SK-N-SH treated with all-trans-retinoic acid at 6 μM for 48 hours (cell line): ENCODE results near the gene RAB8B.

Experiments
- ATAC-seq: fragments of 200-7000 bp; cut with Tn5 transposase; 3 replicates; pipeline ENCODE4 v1.9.1; 2020; ENCODE audit warnings: mild to moderate bottlenecking, moderate library complexity
- ESRRG ChIP-seq: fragments of 250-450 bp; sonication (Bioruptor Pico); IDR thresholded peaks from 2 replicates; pipeline ENCODE4 v1.6.1; 2021; ENCODE audit warnings: mild to moderate bottlenecking
- GLIS3 ChIP-seq: fragments of 250-450 bp; sonication (Bioruptor Pico); IDR thresholded peaks from 2 replicates; pipeline ENCODE4 v1.5.0; 2020; ENCODE audit warnings: mild to moderate bottlenecking, moderate library complexity
- ISL1 ChIP-seq: fragments of 250-450 bp; sonication (Bioruptor Pico); IDR thresholded peaks from 2 replicates; pipeline ENCODE4 v2.1.2; 2022; ENCODE audit warnings: mild to moderate bottlenecking, moderate library complexity
- OSR1 ChIP-seq: fragments of 250-450 bp; sonication (Bioruptor Pico); IDR thresholded peaks from 2 replicates; pipeline ENCODE4 v1.8.0; 2022; ENCODE audit warnings: moderate library complexity, mild to moderate bottlenecking, inconsistent platforms
- PATZ1 ChIP-seq: fragments of 250-450 bp; sonication (Bioruptor Pico); IDR thresholded peaks from 2 replicates; pipeline ENCODE4 v1.8.0; 2020; ENCODE audit warnings: mild to moderate bottlenecking, moderate library complexity, borderline replicate concordance
- POU6F1 ChIP-seq: fragments of 250-450 bp; sonication (Bioruptor Pico); IDR thresholded peaks from 2 replicates; pipeline ENCODE4 v1.8.0; 2021; ENCODE audit warnings: low read depth, mild to moderate bottlenecking, moderate library complexity, borderline replicate concordance
- PPARA ChIP-seq: fragments of 250-450 bp; sonication (Bioruptor Pico); IDR thresholded peaks from 2 replicates; pipeline ENCODE4 v1.5.0; 2020; ENCODE audit warnings: mild to moderate bottlenecking, borderline replicate concordance
- RARB ChIP-seq: fragments of 250-450 bp; sonication (Bioruptor Pico); IDR thresholded peaks from 2 replicates; pipeline ENCODE4 v1.8.0; 2021; ENCODE audit warnings: mild to moderate bottlenecking, moderate library complexity
- SNAI2 ChIP-seq: fragments of 250-450 bp; sonication (Bioruptor Pico); IDR thresholded peaks from 2 replicates; pipeline ENCODE4 v1.5.0; 2020; ENCODE audit warnings: mild to moderate bottlenecking, moderate library complexity
- TOX ChIP-seq: fragments of 250-450 bp; sonication (Bioruptor Pico); IDR thresholded peaks from 2 replicates; pipeline ENCODE4 v1.8.0; 2021; ENCODE audit warnings: mild to moderate bottlenecking, moderate library complexity, borderline replicate concordance
- TSHZ2 ChIP-seq: fragments of 250-450 bp; sonication (Bioruptor Pico); IDR thresholded peaks from 2 replicates; pipeline ENCODE4 v1.5.0; 2020; ENCODE audit warnings: mild to moderate bottlenecking, moderate library complexity
- ZC3H10 ChIP-seq: fragments of 250-450 bp; sonication (Bioruptor Pico); IDR thresholded peaks from 2 replicates; pipeline ENCODE4 v1.5.1; 2021; ENCODE audit warnings: mild to moderate bottlenecking, moderate library complexity
- ZFP30 ChIP-seq: fragments of 450-650 bp; formaldehyde crosslinking; IDR thresholded peaks from 2 replicates; pipeline ENCODE4 v1.5.0; 2022; ENCODE audit warnings: mild to moderate bottlenecking, moderate library complexity
- ZNF565 ChIP-seq: fragments of 450-650 bp; formaldehyde crosslinking; conservative IDR thresholded peaks from 2 replicates; pipeline ENCODE4 v1.5.0; 2020; ENCODE audit warnings: low read depth, mild to moderate bottlenecking, moderate library complexity
- ZNF70 ChIP-seq: fragments of 450-650 bp; formaldehyde crosslinking; IDR thresholded peaks from 2 replicates; pipeline ENCODE4 v1.5.0; 2020; ENCODE audit warnings: mild to moderate bottlenecking, moderate library complexity
- ZNF8 ChIP-seq: fragments of 450-650 bp; formaldehyde crosslinking; IDR thresholded peaks from 2 replicates; pipeline ENCODE4 v1.5.0; 2020; ENCODE audit warnings: mild to moderate bottlenecking, moderate library complexity
- TF ChIP-seq, protein P1 (sequence below): fragments of 250-450 bp; sonication (Bioruptor Pico); IDR thresholded peaks from 2 replicates; pipeline ENCODE4 v1.5.1; 2020; ENCODE audit warnings: low read depth, mild to moderate bottlenecking, moderate library complexity

The RAB8B gene

DNA sequence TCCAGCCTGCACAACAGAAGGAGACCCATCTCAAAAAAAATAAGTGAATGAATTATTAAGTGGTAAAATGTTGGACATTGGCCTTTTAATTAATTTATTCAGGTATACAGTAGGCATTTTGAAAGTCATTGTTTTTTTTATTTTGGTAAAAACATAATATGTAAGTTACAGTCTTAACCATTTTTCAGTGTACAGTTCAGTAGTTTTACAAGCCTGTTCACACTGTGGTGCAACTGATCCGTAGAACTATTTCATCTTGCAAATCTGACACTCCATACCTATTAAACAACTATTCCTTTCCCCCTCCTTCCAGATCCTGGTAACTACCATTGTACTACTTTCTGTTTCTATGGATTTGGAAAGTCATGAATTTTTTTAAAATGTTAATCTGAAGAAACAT, 51.9 kb downstream of the RAB8B start:
- TF ChIP-seq GLIS3 (CRISPR knock-in tag) = no peak
- TF ChIP-seq, protein P1, sequence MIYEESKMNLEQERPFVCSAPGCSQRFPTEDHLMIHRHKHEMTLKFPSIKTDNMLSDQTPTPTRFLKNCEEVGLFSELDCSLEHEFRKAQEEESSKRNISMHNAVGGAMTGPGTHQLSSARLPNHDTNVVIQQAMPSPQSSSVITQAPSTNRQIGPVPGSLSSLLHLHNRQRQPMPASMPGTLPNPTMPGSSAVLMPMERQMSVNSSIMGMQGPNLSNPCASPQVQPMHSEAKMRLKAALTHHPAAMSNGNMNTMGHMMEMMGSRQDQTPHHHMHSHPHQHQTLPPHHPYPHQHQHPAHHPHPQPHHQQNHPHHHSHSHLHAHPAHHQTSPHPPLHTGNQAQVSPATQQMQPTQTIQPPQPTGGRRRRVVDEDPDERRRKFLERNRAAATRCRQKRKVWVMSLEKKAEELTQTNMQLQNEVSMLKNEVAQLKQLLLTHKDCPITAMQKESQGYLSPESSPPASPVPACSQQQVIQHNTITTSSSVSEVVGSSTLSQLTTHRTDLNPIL = no peak
- no peak for TF ChIP-seq ISL1
- TF ChIP-seq ZNF70 (CRISPR knock-in tag) = no peak
- no peak for TF ChIP-seq RARB (CRISPR knock-in tag)
- no peak for TF ChIP-seq TSHZ2 (CRISPR knock-in tag)
- TF ChIP-seq ZC3H10 (CRISPR knock-in tag) = no peak
- no peak for TF ChIP-seq ZNF8 (CRISPR knock-in tag)
- TF ChIP-seq SNAI2 (CRISPR knock-in tag) = no peak
- no peak for TF ChIP-seq POU6F1 (CRISPR knock-in tag)
- ATAC-seq = no peak

- no peak for TF ChIP-seq ISL1
- TF ChIP-seq ZNF70 (CRISPR knock-in tag) = no peak
- no peak for TF ChIP-seq ZC3H10 (CRISPR knock-in tag)
- TF ChIP-seq RARB (CRISPR knock-in tag) = no peak
- no peak for TF ChIP-seq PATZ1 (CRISPR knock-in tag)
- no peak for TF ChIP-seq POU6F1 (CRISPR knock-in tag)
- no peak for TF ChIP-seq OSR1 (CRISPR knock-in tag)
- TF ChIP-seq ZNF565 (CRISPR knock-in tag) = no peak
- TF ChIP-seq, protein P1 = no peak
- no peak for TF ChIP-seq PPARA (CRISPR knock-in tag)
- no peak for TF ChIP-seq TSHZ2 (CRISPR knock-in tag)
- no peak for TF ChIP-seq GLIS3 (CRISPR knock-in tag)
- TF ChIP-seq TOX = no peak
- no peak for TF ChIP-seq ZFP30
- TF ChIP-seq ESRRG (CRISPR knock-in tag) = no peak
- no peak for ATAC-seq
Measured at GRCh38 chr15:63243101-63243500, 53.7 kb downstream of the RAB8B start.
